Heart right ventricle (tissue), 16 donors: ENCODE data around the gene CDH23. TPM values are rescaled to one million over a fixed set of nuclear protein-coding genes. Genes with fewer than 3 reads are reported as not detected.

Source experiments
- ATAC-seq, 8 donors: fragments of 200-7000 bp; cut with Tn5 transposase; one replicate each; pipeline ENCODE4 v1.9.1; 2020; ENCODE audit warnings: mild to moderate bottlenecking in 8 of 8, moderate library complexity in 8 of 8, moderate number of reproducible peaks in 1 of 8
- DNase-seq, 2 donors: peaks; one replicate each; pipeline ENCODE4 v3.0.0-alpha.2; 2020
- H3K27ac ChIP-seq, 10 donors: fragments of 200-600 bp; sonication (generic) in 2 of 10; one replicate each; pipeline versions ENCODE4 v1.5.0 to v1.8.0; 2020 to 2022; ENCODE audit warnings: mild to moderate bottlenecking in 3 of 10
- H3K27me3 ChIP-seq, 7 donors: fragments of 200-600 bp; one replicate each; pipeline ENCODE4 v1.8.0; 2021 to 2022; ENCODE audit warnings: mild to moderate bottlenecking in 2 of 7
- H3K36me3 ChIP-seq, 9 donors: fragments of 200-600 bp; sonication (generic) in 1 of 9; one replicate each; pipeline versions ENCODE4 v1.5.0 to v1.8.0; 2020 to 2022; ENCODE audit warnings: mild to moderate bottlenecking in 2 of 9
- H3K4me1 ChIP-seq, 9 donors: fragments of 200-600 bp; sonication (generic) in 1 of 9; one replicate each; pipeline versions ENCODE4 v1.5.0 to v1.8.0; 2020 to 2022; ENCODE audit warnings: mild to moderate bottlenecking in 4 of 9
- H3K4me3 ChIP-seq, 10 donors: fragments of 200-600 bp; sonication (generic) in 2 of 10; one replicate each; pipeline versions ENCODE4 v1.5.0 to v1.8.0; 2020 to 2022; ENCODE audit warnings: mild to moderate bottlenecking in 7 of 10, moderate library complexity in 2 of 10
- H3K9me3 ChIP-seq, 11 donors: fragments of 200-600 bp in 10 of 11; sonication (generic) in 2 of 11; one replicate each; pipeline versions ENCODE4 v1.5.0 to v1.8.0; 2013 to 2022; ENCODE audit warnings: mild to moderate bottlenecking in 2 of 11, control low read depth in 1 of 11, moderate library complexity in 1 of 11
- CTCF ChIP-seq, 9 donors: fragments of 200-600 bp; sonication (generic) in 2 of 9; IDR thresholded peaks; one replicate each; pipeline versions ENCODE4 v1.5.0 to v1.8.0; 2021 to 2022; ENCODE audit warnings: antibody characterized with exemption in 9 of 9, mild to moderate bottlenecking in 5 of 9, moderate library complexity in 1 of 9
- WGBS, 2 donors: extraction: QIAGEN DNeasy Blood & Tissue Kit; methylation state at CpG; one replicate each; pipeline ENCODE4 v1.1.7; 2013; ENCODE audit warnings: inconsistent platforms in 1 of 2; 5-methylcytosine and 5-hydroxymethylcytosine counted together
- intact Hi-C, 10 donors: fragments of 100-400 bp; cut with DNase I; formaldehyde crosslinking; loops; one replicate each; pipeline versions ENCODE4 v1.11.1 to v1.14.2; 2022
- polyA plus RNA-seq, 2 donors: library from polyadenylated mRNA; stranded (reverse); fragments of 200-250 nt; gene quantifications; one replicate each; pipeline ENCODE4 v1.2.3, GENCODE V29; 2013
- total RNA-seq, 10 donors: library from RNA; stranded (reverse); fragmentation: NEBNext Ultra II Directional in 3 of 10; extraction: Animal tissue kit (Norgen Biotek cat#: 25700) in 3 of 10; gene quantifications; one replicate each; pipeline versions ENCODE4 v1.2.1 to v1.2.4, GENCODE V29; 2021 to 2023
- donor health status: Arrhythmogenic right ventricular cardiomyopathy.
- donor health status: ischemic (EF 13 %, LVEDD 7.1; RV severe dilation, severe dysfunction).
- donor health status: healthy with polysubstance abuse.
- donor health status: DM: no; HTN: yes; CAD: no.
- donor health status: DM: no; HTN: no; CAD: no.
- donor health status: ischemic (EF 25% LVEDD 6.9; RV normal size, moderate dysfunction).
- donor health status: ischemic (EF 25% LVEDD 5.7; RV mildly dilated, moderate dysfunction).
- donor health status: healthy.
- donor health status: DM: yes; HTN: yes; CAD: no.
- donor health status: Ischemic cardiomyopathy.
- donor health status: ischemic (EF 35%, LVEDD 5.7; RV mildly dilated, moderate dysfunction).
- donor health status: nonischemic (EF 11% LVEDD 7.7; RV severe dilation, severe dysfunction).
- donor health status: DM: yes; HTN: yes; CAD: no.
- donor health status: PGD.
- donor health status: ischemic (EF 29% LVEDD 5.4; RV normal size, mild dysfunction).
- donor health status: nonischemic (EF 23%, LVEDD 6.1; RV moderate dilation, normal function).

The CDH23 gene
- total and polyA plus RNA-seq, 12 donors, result 1.1 to 7.7 (median 4.6) TPM

- Histone ChIP-seq H3K4me1 (peaks cover 38 to 100% (median 97%) of the 10 kb centered on the region in 9 donors), H3K4me3 (no peak overlapping the region), H3K27me3 (no peaks in the 10 kb centered on the region), H3K9me3 (no peaks in the 10 kb centered on the region), H3K27ac (peak overlapping the region in 7 of 10 donors; percentile 17 to 90 (median 84)), H3K36me3 (peaks cover 0 to 42% (median 2%) of the 10 kb centered on the region in 9 donors)
- intact Hi-C loops, result loop anchor here in 8 of 10 donors (5.0 to 10.0 kb wide), 2 partner anchors 56 to 59 kb away; no protein-coding TSS in a partner anchor
- ATAC-seq (peak in 1 of 8 donors; percentile 4), DNase-seq (no peak)
- WGBS, 2 donors, result 55 to 61% methylated on average over 14 of the region's 14 CpGs
- no peak for TF ChIP-seq CTCF (IDR thresholded peaks at IDR 0.05)
Observed at GRCh38 chr10:71838264-71839211, 441.8 kb downstream of the CDH23 start.

- TF ChIP-seq CTCF (IDR thresholded peaks at IDR 0.05), result no peak
- WGBS, 2 donors, result 20 to 25% methylated on average over 6 of the region's 6 CpGs
- Histone ChIP-seq H3K4me3 (no peak overlapping the region), H3K27me3 (no peaks in the 10 kb centered on the region), H3K36me3 (peaks cover 0 to 40% (median 0%) of the 10 kb centered on the region in 9 donors), H3K27ac (peak overlapping the region in 5 of 10 donors; percentile 15 to 85 (median 39)), H3K4me1 (peaks cover 40 to 100% (median 92%) of the 10 kb centered on the region in 9 donors), H3K9me3 (no peaks in the 10 kb centered on the region)
- ATAC-seq, result peak in 6 of 8 donors; percentile 48 to 61 (median 54)
- peak; percentile 58 to 76 for DNase-seq
- intact Hi-C loops, result no loop called here
Observed at GRCh38 chr10:71840177-71840957, 443.6 kb downstream of the CDH23 start.

GRCh38 chr10:71840958-71841335 is 444.2 kb downstream of the CDH23 start:
- ATAC-seq, result no peak
- Histone ChIP-seq H3K4me3 (no peak overlapping the region), H3K9me3 (no peaks in the 10 kb centered on the region), H3K27me3 (no peaks in the 10 kb centered on the region), H3K36me3 (peaks cover 0 to 40% (median 0%) of the 10 kb centered on the region in 9 donors), H3K4me1 (peaks cover 37 to 100% (median 92%) of the 10 kb centered on the region in 9 donors), H3K27ac (peak overlapping the region in 2 of 10 donors; percentile 16 to 61)
- 68 to 75% methylated on average over 4 of the region's 4 CpGs for WGBS, 2 donors
- TF ChIP-seq CTCF (IDR thresholded peaks at IDR 0.05), result no peak
- DNase-seq, result no peak
- intact Hi-C loops, result no loop called here

GRCh38 chr10:71842422-71842821 is 445.7 kb downstream of the CDH23 start:
- ATAC-seq (no peak), DNase-seq (no peak)
- intact Hi-C loops, result no loop called here
- Histone ChIP-seq H3K27ac (peak overlapping the region in 3 of 10 donors; percentile 16 to 49 (median 37)), H3K4me3 (no peak overlapping the region), H3K4me1 (peaks cover 31 to 100% (median 91%) of the 10 kb centered on the region in 9 donors), H3K9me3 (no peaks in the 10 kb centered on the region), H3K27me3 (no peaks in the 10 kb centered on the region), H3K36me3 (peaks cover 0 to 34% (median 0%) of the 10 kb centered on the region in 9 donors)
- 69 to 89% methylated on average over 2 of the region's 2 CpGs for whole genome bisulfite sequencing, 2 donors
- no peak for TF ChIP-seq CTCF (IDR thresholded peaks at IDR 0.05)
